Iris pigment epithelial cell (primary cell): ENCODE data around the gene NIPAL3.
"Not testable (repeated sequence)": the region's sequence is repeated elsewhere in the genome, so short reads cannot be mapped to it uniquely, and the experiment has no call there.

ENCODE experiments used
- DNase-seq: peaks from one replicate; pipeline ENCODE4 v3.0.0-alpha.2; 2011; ENCODE audit warnings: low read depth

The NIPAL3 gene

DNA sequence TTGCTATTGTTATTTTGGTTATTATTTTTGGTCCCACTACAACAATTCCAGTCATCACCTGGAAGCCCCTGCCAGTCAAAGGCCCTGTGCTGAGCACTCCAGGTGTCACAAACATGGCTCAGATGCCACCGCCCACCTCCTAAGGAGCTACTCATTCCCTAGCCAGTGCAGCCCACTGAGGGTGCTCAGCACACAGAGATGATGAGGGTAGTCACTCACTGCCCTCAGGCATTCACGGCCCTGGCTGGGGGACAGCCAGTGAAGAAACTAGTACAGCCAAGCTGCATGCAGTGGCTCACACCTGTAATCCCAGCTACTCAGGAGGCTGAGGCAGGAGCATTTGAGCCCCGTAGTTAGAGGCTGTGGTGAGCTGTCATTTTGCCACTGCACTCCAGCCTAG is 42.3 kb downstream of the NIPAL3 start:
- DNase-seq, result no peak

- DNase-seq, result no peak
These were observed 44.1 kb downstream of the NIPAL3 start for GRCh38 chr1:24459551-24460266.

GRCh38 chr1:24462128-24462527 is 46.5 kb downstream of the NIPAL3 start:
- not testable (repeated sequence) for DNase-seq

- DNase-seq, result no peak
These were observed 48.5 kb downstream of the NIPAL3 start for GRCh38 chr1:24463776-24464735.

GRCh38 chr1:24465099-24465498 is 49.5 kb downstream of the NIPAL3 start:
- DNase-seq, result no peak

DNA sequence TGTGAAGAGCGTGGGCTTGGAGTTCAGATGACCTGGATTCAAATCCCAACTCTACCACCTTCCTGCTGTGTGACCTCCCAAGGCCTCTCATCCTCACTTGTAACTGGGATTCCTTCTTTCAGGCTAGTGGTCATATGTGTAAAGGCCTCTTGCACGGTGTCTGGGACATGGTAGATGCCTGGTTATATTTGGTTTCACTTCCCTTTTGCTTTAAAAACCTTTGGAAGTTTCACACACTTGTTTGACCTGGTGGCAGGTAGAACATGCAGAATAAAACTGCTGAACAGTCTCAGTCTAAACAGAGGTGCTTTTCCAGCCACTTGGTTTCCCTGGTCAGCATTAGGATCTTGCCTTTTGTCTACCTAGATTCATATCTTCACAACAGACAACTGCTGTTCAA is 50.0 kb downstream of the NIPAL3 start:
- no peak for DNase-seq

DNA sequence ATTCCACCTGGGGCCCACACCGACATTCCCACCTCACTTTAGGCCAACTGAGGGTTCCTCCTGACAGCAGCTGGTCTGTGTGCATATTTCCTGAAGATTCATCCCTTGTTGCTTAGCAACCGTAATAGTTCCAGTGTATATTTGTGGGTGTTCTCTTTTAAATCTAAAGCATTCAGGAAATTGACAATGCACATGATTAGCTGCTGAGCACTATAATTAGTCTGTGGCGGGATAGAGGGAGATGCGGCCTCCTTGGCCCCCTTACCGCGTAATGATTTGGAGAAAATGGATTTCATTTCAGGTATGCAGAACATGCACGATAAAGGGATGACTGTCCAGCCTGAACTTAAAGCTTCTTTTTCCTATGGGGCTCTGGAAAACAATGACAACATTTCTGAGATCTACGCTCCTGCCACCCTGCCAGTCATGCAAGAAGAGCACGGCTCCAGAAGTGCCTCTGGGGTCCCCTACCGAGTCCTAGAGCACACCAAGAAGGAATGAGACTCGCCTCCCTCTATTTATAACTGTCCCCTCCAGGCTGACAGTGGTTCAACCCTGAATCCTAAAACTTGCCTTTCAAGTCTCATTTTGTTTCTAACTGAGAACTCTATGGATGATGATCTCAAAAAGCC is 53.2 kb downstream of the NIPAL3 start:
- no peak for DNase-seq

GRCh38 chr1:24470592-24470991 is 55.0 kb downstream of the NIPAL3 start:
- DNase-seq, result no peak

DNA sequence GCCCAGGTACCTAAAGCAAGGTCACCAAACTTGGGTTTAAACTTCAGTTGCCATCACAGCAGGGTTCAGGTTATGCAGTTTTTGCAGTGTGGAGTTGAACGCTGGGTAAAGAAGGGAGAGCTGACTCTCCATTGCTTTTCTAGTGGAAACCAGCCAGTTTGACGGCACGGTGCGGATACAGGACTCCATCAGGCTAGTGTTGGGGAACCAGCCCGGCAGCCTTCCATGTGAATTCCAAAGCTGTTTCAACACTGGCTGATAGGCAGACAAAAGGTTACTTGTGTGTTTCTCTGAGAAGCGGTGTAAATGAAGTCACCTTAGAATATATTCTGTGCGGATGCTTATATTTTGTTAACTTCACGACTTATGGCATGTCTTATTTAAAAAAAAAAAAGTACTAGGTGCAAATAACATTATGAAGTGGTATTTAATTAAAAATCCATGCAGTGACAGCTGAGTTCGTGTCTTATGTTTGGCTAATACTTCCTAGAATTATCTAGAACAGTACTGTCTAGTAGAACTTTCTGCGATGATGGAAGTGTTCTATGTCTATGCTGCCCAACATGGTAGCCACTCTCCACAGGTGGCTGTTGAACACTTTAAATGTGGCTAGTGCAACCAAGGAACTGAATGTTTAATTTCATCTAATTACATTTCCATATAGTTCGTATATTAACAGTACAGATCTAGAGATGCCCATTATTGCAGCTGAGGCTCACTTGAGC is 57.1 kb downstream of the NIPAL3 start:
- DNase-seq, result no peak

GRCh38 chr1:24474193-24474592 is 58.6 kb downstream of the NIPAL3 start:
- no peak for DNase-seq

DNA sequence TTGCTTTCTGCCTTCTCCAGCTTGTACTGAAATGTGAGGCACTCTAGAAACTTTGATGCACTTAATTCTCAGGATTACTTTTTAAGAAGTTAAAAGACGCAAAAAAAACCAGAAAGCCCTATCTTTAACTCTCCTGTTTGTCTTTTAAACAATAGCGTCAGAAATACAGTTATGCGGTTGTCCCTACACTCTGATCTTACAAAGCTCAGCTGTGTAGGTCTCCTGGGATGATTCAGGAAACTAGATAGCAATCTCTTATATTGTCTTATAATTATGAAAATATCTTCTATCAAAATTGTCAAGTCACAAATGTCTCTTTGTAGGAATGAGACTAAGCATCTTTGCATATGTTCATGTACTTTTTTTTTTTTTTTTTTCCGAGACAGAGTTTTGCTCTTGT is 60.1 kb downstream of the NIPAL3 start:
- no peak for DNase-seq

- DNase-seq, result no peak
These were observed 61.0 kb downstream of the NIPAL3 start for GRCh38 chr1:24476571-24476970.

- no peak for DNase-seq
These were observed 61.7 kb downstream of the NIPAL3 start for GRCh38 chr1:24477309-24477708.

DNA sequence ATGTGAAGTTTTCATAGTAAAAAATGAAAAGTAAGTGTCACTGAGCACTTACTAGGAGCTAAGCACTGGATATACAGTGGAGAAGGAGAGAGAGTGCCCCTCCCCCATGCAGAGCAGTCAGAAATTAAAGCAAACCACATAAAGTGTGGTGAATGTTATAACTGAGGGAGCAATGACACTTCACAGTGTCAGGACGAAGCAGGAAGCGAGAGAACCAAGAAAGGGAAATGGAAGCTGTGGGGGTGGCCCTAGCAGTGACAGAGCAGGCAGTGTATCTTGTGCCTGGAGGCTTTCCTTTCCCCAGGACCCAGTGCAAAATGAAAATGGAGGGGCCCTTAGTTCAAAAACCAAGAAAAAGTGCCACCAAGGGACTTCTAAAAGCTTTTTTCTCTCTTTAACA is 65.5 kb downstream of the NIPAL3 start:
- DNase-seq, result no peak

DNA sequence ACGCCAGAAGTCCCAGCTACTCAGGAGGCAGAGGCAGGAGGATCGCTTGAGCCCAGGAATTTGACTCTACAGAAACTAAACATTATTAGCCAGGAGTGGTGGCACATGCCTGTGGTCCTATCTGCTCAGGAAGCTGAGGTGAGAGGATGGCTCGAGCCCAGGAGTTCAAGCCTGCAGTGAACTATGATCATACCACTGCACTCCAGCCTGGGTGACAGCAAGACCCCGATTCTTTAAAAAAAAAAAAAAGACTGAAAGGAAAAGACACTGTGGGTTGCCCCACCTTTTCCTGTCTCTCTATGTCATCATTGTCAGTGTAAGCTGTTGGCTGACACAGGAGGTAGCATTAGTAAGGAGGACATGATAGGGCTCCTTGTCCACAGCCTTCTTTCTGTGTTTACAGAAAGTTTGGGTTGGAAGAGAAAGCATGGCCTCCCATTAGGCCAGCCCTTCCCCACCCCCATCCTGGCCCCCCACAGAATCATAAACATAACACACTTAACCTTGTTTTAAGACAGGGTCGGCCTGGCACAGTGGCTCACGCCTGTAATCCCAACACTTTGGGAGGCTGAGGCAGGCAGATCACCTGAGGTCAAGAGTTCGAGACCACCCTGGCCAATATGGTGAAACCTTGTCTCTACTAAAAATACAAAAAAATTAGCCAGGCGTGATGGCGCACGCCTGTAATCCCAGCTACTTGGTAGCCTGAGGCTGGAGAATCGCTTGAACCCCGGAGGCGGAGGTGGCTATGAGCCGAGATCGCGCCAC is 66.4 kb downstream of the NIPAL3 start:
- no peak for DNase-seq

DNA sequence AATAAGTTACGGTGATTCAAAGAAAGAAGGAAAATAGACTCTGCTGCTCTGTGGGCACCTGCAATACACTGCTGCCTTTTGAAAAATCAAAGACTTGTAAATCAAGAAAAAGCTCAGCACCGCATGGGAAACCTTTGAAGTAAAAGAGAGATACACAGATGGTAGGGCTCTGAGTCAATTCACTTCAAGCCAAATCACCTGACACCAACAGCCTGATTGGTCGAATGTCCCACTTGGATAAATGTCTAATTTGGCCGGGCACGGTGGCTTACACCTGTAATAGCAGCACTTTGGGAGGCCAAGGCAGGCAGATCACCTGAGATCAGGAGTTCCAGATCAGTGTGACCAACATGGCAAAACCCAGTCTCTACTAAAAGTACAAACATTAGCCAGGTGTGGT is 67.8 kb downstream of the NIPAL3 start:
- no peak for DNase-seq

- DNase-seq, result no peak
These were observed 68.6 kb downstream of the NIPAL3 start for GRCh38 chr1:24484199-24484598.

- DNase-seq, result no peak
These were observed 70.9 kb downstream of the NIPAL3 start for GRCh38 chr1:24486331-24487065.

GRCh38 chr1:24487455-24487854 is 71.9 kb downstream of the NIPAL3 start:
- no peak for DNase-seq

GRCh38 chr1:24488159-24488558 is 72.6 kb downstream of the NIPAL3 start:
- DNase-seq, result not testable (repeated sequence)

DNA sequence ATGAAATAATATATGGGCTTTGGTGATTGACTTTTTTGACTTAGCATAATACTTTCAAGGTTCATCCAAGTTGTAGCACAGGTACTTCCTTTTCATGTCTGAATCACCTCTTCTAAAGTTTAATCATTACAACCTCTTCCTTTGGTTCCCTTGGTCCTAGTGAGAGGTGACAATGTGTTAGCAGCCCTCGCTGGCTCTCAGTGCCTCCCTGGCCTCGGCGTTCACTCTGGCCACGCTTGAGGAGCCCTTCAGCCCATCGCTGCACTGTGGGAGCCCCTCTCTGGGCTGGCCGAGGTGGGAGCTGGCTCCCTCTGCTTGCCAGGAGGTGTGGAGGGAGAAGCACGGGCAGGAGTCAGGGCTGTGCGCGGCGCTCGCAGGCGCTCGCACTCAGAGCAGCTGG is 74.1 kb downstream of the NIPAL3 start:
- no peak for DNase-seq
